Neutrophil (primary cell): ENCODE measurements around the gene UGT1A4.

Source experiments
- H3K27ac ChIP-seq: fragments of 200-600 bp; sonication (generic); 2 replicates; pipeline ENCODE4 v1.5.1; 2016; ENCODE audit warnings: mild to moderate bottlenecking, moderate library complexity
- H3K27me3 ChIP-seq: fragments of 200-600 bp; sonication (generic); 2 replicates; pipeline ENCODE4 v1.6.0; 2016; ENCODE audit warnings: mild to moderate bottlenecking
- H3K36me3 ChIP-seq: fragments of 200-600 bp; sonication (generic); 2 replicates; pipeline ENCODE4 v1.5.1; 2017
- H3K4me1 ChIP-seq, 2 experiments: fragments of 200-600 bp in 1 of 2; sonication (generic) in 1 of 2; 1 replicate in 1 of 2; 2 replicates in 1 of 2; pipeline versions ENCODE4 v1.5.1 to v1.6.1; 2013 to 2016; ENCODE audit warnings: low read depth in 1 of 2, low read length in 1 of 2, mild to moderate bottlenecking in 1 of 2, moderate library complexity in 1 of 2; ENCODE audit not compliant: control insufficient read depth in 1 of 2, insufficient read depth in 1 of 2
- H3K4me3 ChIP-seq, 2 experiments: fragments of 200-600 bp in 1 of 2; sonication (generic) in 1 of 2; 1 replicate in 1 of 2; 2 replicates in 1 of 2; pipeline ENCODE4 v1.5.1; 2013 to 2016; ENCODE audit warnings: low read depth in 1 of 2, low read length in 1 of 2, mild to moderate bottlenecking in 1 of 2, moderate library complexity in 1 of 2
- H3K9me3 ChIP-seq: fragments of 200-600 bp; sonication (generic); 2 replicates; pipeline ENCODE4 v1.5.1; 2016
- TF ChIP-seq, protein P1 (sequence below): fragments of 200-600 bp; sonication (generic); IDR thresholded peaks from 2 replicates; pipeline ENCODE4 v1.5.1; 2016; ENCODE audit warnings: antibody characterized with exemption

Gene UGT1A4

DNA sequence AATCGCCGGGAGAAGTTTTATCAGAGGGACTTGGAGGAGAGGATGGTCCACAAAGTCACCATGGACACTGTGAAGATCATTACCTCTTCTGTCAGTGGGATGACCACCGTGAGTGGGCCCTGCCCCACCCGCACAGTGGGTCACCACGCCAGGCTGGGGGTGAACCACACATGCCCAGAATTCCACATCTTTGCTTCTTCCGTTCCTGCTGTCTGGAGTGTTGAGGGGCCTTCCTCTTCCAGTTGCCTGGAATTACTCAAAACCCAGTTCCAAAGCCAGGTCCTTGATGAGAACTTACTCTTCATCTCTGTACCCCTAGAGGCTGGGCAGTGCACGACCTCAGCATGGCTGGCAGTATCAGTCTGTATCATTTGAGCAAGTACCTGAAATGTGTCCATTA, 81.7 kb downstream of the UGT1A4 start:
- TF ChIP-seq, protein P1, sequence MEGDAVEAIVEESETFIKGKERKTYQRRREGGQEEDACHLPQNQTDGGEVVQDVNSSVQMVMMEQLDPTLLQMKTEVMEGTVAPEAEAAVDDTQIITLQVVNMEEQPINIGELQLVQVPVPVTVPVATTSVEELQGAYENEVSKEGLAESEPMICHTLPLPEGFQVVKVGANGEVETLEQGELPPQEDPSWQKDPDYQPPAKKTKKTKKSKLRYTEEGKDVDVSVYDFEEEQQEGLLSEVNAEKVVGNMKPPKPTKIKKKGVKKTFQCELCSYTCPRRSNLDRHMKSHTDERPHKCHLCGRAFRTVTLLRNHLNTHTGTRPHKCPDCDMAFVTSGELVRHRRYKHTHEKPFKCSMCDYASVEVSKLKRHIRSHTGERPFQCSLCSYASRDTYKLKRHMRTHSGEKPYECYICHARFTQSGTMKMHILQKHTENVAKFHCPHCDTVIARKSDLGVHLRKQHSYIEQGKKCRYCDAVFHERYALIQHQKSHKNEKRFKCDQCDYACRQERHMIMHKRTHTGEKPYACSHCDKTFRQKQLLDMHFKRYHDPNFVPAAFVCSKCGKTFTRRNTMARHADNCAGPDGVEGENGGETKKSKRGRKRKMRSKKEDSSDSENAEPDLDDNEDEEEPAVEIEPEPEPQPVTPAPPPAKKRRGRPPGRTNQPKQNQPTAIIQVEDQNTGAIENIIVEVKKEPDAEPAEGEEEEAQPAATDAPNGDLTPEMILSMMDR: no peak
- Histone ChIP-seq H3K36me3 (no peaks in the 10 kb centered on the region), H3K4me3 (no peak overlapping the region), H3K9me3 (no peaks in the 10 kb centered on the region), H3K27me3 (no peaks in the 10 kb centered on the region), H3K4me1 (no peaks in the 10 kb centered on the region), H3K27ac (no peak overlapping the region)

DNA sequence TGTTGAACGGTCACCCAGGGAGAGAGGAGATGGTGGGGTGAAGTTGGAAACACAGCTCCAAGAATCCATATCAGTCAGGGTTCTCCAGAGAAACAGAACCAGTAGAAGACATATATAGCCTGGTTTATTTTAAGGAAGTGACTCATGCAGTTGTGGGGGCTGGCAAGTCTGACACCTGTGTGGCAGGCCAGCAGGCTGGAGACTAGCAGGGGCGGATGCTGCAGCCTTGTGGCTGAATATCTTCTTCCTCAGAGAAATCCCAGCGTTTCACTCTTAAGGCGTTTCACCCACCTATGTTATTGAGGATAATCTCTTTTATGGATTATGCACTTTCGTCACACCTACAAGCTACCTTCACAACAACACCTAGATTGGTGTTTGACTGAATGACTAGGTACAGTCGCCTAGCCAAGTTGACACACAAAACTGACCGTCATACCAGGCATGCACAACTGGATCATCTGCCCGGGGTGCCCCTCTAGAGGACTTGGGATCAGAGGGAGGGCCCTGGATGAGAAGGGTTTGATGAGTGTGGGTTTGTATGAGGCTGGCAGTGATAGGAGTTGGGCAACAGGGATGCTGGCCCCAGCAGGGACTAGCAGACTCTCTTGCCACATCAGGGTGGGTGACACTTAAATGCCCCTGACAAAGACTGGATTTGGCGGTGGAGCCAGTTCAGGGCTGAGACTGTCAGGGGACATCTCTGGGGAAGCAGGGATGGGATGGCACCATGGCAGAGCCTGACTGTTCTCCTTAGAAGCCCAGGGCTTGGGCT, 83.0 kb downstream of the UGT1A4 start:
- no peaks in the 10 kb centered on the region for H3K36me3 ChIP-seq
- no peaks in the 10 kb centered on the region for H3K9me3 ChIP-seq
- no peaks in the 10 kb centered on the region for H3K4me1 ChIP-seq
- H3K27ac ChIP-seq: no peak overlapping the region
- no peaks in the 10 kb centered on the region for H3K27me3 ChIP-seq
- H3K4me3 ChIP-seq: no peak overlapping the region
- TF ChIP-seq, protein P1: no peak

DNA sequence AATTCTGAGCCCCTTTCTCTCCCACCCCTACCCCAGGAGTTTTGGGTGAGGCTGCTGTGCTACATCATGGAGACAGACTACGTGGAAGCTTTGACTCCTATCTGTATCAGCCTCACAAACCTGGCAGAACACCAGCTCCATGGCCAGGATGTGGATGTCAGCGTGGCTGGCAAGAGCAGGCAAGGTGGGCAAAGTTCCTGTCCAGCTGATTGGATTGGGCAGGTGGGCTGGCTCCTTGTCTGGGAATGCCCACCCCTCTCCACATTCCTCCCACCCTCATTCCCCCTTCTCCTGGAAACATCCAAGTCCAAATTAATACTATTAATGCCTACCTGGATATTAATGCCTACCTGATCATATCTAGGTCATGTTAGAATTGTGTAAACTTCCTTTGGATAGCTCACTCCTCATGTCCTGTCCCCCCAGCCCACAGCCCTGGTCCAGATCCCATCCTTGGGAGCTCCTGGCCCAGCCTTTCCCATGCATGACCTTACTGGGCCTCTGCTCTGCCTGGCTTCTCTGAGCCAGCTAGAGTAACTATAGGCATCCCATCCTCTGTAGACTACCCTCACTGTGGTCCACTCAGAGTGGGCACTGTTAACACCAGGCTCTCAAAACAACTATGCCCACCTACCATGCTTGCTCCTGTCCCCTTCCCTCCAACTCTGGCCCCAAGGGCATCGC, 83.7 kb downstream of the UGT1A4 start:
- Histone ChIP-seq H3K4me3 (no peak overlapping the region), H3K36me3 (no peaks in the 10 kb centered on the region), H3K9me3 (no peaks in the 10 kb centered on the region), H3K4me1 (no peaks in the 10 kb centered on the region), H3K27me3 (no peaks in the 10 kb centered on the region), H3K27ac (no peak overlapping the region)
- TF ChIP-seq, protein P1: no peak

DNA sequence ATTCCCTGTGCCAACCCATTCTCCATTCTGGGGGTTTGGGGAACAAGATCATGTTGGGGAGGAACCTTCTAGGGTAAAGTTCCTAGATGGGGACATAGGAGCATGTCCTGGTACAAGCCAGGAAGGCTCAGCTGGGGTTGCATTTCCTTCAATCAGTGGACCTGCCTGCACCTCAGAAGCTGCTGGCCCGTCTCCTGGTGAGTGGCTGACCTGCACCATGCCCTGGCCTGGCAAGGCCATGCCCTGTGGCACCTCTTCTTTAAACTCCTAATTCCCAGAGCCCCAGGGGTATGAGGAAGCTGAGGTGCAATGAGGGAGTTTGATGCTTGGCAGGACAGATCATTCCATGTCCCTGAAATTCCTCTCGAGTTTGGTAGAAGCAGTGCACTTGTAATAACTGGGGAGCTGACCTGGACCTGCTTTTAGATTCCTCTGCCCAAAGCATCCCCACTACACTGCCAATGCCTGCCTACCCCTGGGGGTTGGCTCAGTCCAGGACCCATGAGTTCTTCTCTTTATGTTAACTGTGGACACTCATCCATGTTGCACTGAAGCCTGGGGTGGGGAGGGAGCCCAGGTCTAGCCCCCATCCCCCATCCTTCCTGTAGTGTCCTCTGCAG, 84.9 kb downstream of the UGT1A4 start:
- H3K27ac ChIP-seq: no peak overlapping the region
- TF ChIP-seq, protein P1: no peak
- no peak overlapping the region for H3K4me3 ChIP-seq
- no peaks in the 10 kb centered on the region for H3K9me3 ChIP-seq
- H3K4me1 ChIP-seq: no peaks in the 10 kb centered on the region
- no peaks in the 10 kb centered on the region for H3K36me3 ChIP-seq
- no peaks in the 10 kb centered on the region for H3K27me3 ChIP-seq

DNA sequence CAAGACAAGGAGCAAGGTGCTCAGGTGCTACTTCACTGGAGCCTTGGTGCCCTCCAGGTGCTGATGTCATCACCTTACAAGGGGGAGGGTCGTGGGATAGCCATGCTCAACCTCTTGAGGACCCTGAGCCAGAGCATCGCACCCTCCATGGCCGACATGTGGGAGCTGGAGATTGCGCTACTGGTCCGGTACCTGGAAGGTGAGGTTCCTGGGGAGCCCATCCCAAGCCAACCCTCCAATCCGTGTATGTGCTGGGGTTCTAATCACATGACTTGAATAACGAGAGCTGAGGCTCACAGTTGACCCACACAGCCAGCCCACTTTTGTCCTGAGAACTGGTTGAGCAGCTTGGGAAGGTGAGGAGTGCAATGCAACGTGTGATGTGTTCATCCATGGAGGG, 85.5 kb downstream of the UGT1A4 start:
- Histone ChIP-seq H3K27me3 (no peaks in the 10 kb centered on the region), H3K36me3 (no peaks in the 10 kb centered on the region), H3K4me3 (no peak overlapping the region), H3K27ac (no peak overlapping the region), H3K4me1 (no peaks in the 10 kb centered on the region), H3K9me3 (no peaks in the 10 kb centered on the region)
- TF ChIP-seq, protein P1: no peak
